HG03139 (cell line): ENCODE measurements around the gene MARK3.

ENCODE experiments used
- ATAC-seq: cut with Tn5 transposase; IDR thresholded peaks from one replicate; pipeline ENCODE4 v1.9.1; 2021; ENCODE audit not compliant: unreplicated experiment

Gene MARK3

GRCh38 chr14:103432627-103433026, 47.4 kb downstream of the MARK3 start:
- ATAC-seq, result no peak

GRCh38 chr14:103433916-103434563, 48.8 kb downstream of the MARK3 start:
- no peak for ATAC-seq

DNA sequence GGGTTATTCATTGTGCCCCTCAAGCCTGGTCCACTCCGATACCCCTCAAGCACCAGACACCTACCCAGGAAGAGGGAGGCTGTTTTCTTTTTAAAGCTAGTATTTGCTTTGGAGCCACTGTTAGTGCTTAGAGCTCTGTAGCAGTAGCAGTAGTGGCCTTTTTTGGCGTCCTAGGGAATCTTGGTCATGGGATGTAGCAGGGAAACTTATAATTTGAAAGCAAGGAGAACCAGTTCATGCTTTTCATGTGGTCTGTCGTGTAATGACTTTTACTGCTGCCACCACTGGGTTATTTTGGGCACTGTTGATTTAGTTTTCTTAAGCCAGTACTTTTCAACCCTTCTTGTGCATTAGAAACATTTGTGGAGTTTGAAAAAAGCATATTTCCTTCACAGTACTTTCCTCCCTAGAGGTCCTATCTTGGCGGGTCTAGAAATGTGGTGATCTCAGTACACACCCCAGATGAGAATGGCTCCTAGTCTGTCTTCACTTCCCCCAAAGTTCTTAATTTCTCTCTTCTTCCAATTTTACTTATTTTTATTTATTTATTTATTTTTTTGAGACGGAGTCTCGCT, 49.7 kb downstream of the MARK3 start:
- no peak for ATAC-seq

DNA sequence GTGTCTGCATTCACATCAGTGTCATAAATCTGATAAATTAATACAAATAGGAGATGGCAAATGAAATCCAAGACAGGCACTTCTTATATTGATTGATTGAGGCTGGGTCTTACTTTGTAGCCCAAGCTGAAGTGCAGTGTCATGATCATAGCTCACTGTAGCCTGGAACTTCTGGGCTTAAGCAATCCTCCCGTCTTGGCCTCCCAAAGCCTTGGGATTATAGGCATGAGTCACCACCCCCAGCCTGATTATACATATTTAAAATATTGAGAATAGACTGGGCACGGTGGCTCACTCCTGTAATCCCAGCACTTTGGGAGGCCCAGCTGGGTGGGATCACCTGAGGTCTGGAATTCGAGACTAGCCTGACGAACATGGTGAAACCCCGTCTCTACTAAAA, 51.3 kb downstream of the MARK3 start:
- no peak for ATAC-seq

- no peak for ATAC-seq
These were observed 57.1 kb downstream of the MARK3 start for GRCh38 chr14:103442288-103442687.

- ATAC-seq, result no peak
These were observed 57.9 kb downstream of the MARK3 start for GRCh38 chr14:103443111-103443510.

- no peak for ATAC-seq
These were observed 59.8 kb downstream of the MARK3 start for GRCh38 chr14:103444837-103445524.

GRCh38 chr14:103445806-103446205, 60.6 kb downstream of the MARK3 start:
- ATAC-seq, result no peak

DNA sequence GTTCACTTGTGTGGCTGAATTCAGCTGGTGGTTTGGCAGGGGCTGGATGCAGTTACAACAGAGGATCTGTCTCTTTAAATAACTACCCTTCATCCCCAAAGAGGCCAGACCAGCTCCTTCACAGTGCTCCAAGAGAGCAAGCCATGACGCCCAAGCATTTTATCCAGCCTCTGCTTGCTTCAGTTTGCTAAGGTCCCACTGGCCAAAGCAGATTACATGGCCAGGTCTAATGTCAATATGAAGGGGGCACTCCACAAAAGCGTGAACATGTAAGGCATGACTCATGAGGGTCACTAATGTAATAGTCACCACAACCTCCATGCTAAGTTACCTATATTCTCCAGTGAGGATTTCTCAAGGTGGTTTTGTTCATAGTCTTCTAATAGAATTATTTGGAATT, 62.9 kb downstream of the MARK3 start:
- ATAC-seq, result no peak

DNA sequence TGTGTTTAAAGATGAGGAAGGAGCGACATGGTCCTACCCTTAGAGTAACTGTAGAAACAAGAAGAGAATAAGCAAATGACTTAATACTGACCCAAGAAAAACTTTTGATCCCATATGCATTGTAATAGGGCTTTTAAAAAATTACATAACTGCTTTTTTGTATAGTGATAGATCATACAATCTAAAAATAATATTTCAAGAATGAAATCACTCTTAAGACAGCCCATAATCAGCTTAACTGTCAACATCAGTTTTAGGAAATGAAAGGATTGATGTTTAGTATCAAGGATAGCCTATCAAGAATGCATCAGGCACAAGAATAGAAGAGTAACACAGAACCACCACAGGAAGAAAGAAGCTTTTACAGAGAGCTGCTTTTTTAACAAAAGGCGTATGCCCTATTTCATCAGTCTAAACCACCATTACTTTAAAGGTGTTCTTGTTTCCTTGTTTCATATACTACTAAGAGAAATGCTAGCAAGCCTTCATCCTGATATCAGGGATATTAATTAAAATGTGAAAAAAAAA, 64.5 kb downstream of the MARK3 start:
- ATAC-seq, result no peak

- ATAC-seq, result no peak
These were observed 65.2 kb downstream of the MARK3 start for GRCh38 chr14:103450416-103450815.

- no peak for ATAC-seq
These were observed 66.2 kb downstream of the MARK3 start for GRCh38 chr14:103451401-103451800.

- no peak for ATAC-seq
These were observed 68.6 kb downstream of the MARK3 start for GRCh38 chr14:103453791-103454190.

DNA sequence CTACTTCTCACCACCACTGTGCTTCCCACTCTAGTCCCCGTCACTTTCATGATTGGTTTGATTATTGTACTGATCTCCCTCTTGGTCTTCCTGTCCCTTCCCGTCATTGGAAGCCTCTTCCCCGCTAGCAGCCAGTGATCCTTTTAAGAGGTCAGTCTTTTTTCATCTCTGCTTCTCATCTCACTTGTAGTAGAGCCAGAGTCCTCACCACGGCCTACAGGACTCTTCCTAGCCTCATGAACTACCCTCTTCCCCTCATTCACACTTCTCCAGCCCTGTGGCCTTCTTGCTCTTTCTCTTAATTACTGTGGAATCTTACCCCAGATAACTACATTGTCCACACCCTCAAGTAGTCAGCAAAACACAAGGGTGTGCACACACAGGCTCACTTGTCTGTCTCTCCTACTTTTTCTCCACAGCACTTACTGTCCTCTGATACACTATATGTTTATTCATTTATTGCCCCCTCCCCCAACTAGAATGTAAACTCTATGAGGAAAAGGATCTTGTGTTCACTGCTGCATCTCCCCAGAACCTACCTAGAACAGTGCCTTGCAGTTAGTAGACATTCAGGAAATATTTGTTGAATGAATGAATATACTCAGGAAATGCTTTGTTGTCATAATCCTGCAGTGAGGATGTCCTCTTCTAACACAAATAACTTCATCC, 71.1 kb downstream of the MARK3 start:
- ATAC-seq, result no peak

DNA sequence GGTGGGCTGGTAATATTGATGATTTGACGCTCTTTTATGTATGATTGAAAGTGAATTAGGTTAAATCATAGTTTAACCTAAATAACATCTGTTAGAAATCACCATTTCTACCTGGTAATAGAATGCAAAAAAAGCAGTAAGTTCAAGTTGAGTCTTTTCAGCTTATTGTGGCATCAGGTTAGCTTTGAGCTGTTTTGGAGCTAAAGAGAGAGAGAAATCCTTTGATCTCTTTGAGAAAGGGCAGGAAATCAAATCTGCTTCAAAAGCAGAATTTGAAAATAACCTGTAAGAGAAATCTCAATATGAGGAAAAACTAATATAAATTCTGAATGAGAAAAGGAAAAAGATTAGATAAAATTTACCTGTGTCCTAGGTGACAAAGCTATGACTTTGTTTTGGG, 75.2 kb downstream of the MARK3 start:
- ATAC-seq, result no peak

GRCh38 chr14:103463149-103463548, 77.9 kb downstream of the MARK3 start:
- ATAC-seq, result no peak

GRCh38 chr14:103463851-103464250, 78.6 kb downstream of the MARK3 start:
- ATAC-seq, result no peak

DNA sequence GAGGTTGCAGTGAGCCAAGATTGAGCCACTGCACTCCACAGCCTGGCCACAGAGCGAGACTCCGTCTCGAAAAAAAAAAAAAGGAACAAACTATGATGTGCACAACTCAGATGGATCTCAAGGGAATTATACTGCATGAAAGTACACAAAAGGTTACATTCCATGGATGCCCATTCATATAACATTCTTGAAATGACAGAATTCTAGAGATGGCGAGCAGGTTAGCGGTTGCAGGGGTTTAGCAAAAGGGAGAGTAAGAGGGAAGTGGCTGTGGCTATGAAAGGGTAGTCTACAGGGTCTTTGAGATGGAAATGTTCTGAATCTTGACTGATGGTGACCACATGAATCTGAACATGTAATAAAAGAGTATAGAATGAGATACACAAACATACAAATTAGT, 87.7 kb downstream of the MARK3 start:
- no peak for ATAC-seq

DNA sequence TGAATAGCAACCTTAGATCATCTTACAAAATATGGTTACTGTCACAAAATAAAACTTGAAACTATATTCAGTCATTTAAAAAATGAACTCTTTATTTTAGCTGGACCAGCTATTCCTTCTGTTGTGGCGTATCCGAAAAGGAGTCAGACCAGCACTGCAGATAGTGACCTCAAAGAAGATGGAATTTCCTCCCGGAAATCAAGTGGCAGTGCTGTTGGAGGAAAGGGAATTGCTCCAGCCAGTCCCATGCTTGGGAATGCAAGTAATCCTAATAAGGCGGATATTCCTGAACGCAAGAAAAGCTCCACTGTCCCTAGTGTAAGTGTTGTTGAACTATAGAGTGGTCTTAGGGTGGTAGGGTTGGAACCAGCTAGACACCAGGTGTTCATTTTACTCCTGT, 89.7 kb downstream of the MARK3 start:
- no peak for ATAC-seq

DNA sequence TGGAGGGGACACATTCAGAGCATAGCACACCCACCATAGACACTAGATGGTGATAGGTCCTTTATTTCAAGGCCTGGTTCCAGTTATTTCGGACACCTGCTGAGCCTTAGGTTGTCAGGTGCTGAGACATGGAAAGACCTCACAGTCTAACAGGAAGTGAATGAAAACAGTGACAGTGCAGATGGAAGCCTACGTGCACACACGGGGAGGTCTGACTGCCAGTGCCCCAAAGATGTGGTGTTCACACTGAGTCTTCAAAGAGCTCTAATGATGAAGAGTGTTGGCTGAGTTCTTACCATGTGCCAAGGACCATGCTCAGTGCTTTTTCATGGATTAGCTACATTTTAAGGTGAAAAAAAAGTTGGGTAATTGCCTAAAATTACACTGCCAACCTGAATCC, 90.8 kb downstream of the MARK3 start:
- ATAC-seq, result no peak

- no peak for ATAC-seq
These were observed 91.4 kb downstream of the MARK3 start for GRCh38 chr14:103476631-103477030.

- ATAC-seq, result no peak
These were observed 95.4 kb downstream of the MARK3 start for GRCh38 chr14:103480595-103480994.
